Right atrium auricular region (tissue), 2 donors: ENCODE data around the gene APOM. TPM values are rescaled to one million over a fixed set of nuclear protein-coding genes. Genes with fewer than 3 reads are reported as not detected.
A peak's percentile ranks its signal among the peaks of the same experiment; 100 is the strongest.

Experiments
- DNase-seq: peaks from one replicate; pipeline ENCODE4 v3.0.0-alpha.2; 2019; ENCODE audit warnings: low spot score
- H3K27ac ChIP-seq, 2 donors: fragments of 200-600 bp; sonication (generic); 1 replicate in 1 of 2; 2 replicates in 1 of 2; pipeline ENCODE4 v1.5.1; 2016 to 2019
- H3K27me3 ChIP-seq, 2 donors: fragments of 200-600 bp; sonication (generic); one replicate each; pipeline versions ENCODE4 v1.5.1 to v1.6.0; 2017 to 2019
- H3K36me3 ChIP-seq: fragments of 200-600 bp; sonication (generic); one replicate; pipeline ENCODE4 v1.5.1; 2016
- H3K4me1 ChIP-seq, 2 donors: fragments of 200-600 bp; sonication (generic); one replicate each; pipeline versions ENCODE4 v1.5.1 to v1.6.0; 2017 to 2019
- H3K4me3 ChIP-seq, 2 donors: fragments of 200-600 bp; sonication (generic); 1 replicate in 1 of 2; 2 replicates in 1 of 2; pipeline ENCODE4 v1.5.1; 2017 to 2019; ENCODE audit warnings: mild to moderate bottlenecking in 1 of 2, moderate library complexity in 1 of 2
- H3K9me3 ChIP-seq, 2 donors: fragments of 200-600 bp; sonication (generic); one replicate each; pipeline ENCODE4 v1.5.1; 2019
- total RNA-seq, 2 donors: library from RNA; depleted of rRNA; stranded (reverse); fragments of >200 nt; gene quantifications; one replicate each; pipeline ENCODE4 v1.1.0, GENCODE V29; 2016
- TF ChIP-seq, protein P1 (sequence below), 2 donors: fragments of 200-600 bp; sonication (generic); IDR thresholded peaks; one replicate each; pipeline ENCODE4 v1.5.1; 2019; ENCODE audit warnings: antibody characterized with exemption in 2 of 2

Gene APOM
- total RNA-seq, 2 donors from 2014 or later = 1.0 to 1.2 TPM

DNA sequence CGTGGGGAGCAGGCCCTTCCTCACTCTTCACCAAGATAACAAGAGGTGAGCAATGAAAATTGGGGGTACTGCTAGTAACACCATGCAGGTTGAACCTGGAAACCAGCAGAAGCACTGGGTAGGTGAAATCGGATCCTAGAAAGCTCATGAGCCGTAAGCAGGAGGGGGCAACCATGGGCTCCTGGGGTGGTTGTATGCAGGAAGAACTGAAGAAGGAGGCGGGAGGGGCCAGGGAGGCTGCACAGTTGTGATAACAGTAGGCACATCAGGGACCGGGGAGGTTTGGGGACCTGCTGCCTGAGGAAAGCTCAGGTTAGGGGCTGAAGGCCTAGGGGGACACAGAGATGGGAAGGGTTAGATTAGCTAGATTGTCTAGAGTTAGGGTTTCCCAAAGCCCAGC, 30.8 kb downstream of the APOM start:
- H3K27me3 ChIP-seq = no peaks in the 10 kb centered on the region
- peaks cover 53% of the 10 kb centered on the region for H3K36me3 ChIP-seq
- H3K9me3 ChIP-seq = no peaks in the 10 kb centered on the region

DNA sequence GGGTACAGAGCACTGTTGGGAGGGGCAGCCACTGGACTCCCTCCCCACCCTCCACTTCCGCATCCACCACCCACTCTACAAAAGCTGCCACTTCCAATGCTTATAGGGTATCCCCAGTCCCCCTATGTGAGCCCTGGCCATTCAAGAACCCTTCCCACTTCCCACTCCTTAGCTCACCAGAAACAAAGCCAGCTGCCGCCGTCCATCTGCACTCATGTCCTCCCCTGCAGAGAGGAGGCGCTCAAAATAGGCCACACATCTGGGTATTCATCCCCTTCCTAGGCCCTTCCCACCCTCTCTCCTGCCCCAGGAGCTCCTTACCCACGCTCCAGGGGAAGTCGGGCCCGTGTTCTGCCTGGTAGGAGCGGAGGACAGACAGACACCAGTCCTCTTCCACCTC, 31.6 kb downstream of the APOM start:
- TF ChIP-seq, protein P1, sequence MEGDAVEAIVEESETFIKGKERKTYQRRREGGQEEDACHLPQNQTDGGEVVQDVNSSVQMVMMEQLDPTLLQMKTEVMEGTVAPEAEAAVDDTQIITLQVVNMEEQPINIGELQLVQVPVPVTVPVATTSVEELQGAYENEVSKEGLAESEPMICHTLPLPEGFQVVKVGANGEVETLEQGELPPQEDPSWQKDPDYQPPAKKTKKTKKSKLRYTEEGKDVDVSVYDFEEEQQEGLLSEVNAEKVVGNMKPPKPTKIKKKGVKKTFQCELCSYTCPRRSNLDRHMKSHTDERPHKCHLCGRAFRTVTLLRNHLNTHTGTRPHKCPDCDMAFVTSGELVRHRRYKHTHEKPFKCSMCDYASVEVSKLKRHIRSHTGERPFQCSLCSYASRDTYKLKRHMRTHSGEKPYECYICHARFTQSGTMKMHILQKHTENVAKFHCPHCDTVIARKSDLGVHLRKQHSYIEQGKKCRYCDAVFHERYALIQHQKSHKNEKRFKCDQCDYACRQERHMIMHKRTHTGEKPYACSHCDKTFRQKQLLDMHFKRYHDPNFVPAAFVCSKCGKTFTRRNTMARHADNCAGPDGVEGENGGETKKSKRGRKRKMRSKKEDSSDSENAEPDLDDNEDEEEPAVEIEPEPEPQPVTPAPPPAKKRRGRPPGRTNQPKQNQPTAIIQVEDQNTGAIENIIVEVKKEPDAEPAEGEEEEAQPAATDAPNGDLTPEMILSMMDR (IDR thresholded peaks at IDR 0.05) = no peak
- Histone ChIP-seq H3K27ac (no peak overlapping the region), H3K4me3 (no peak overlapping the region), H3K9me3 (no peaks in the 10 kb centered on the region), H3K4me1 (no peaks in the 10 kb centered on the region), H3K36me3 (peaks cover 62% of the 10 kb centered on the region), H3K27me3 (no peaks in the 10 kb centered on the region)
- DNase-seq = no peak

More for the DNA sequence above, 30.8 kb downstream of the APOM start:
- peaks cover 0 to 4% of the 10 kb centered on the region in 2 donors for H3K4me1 ChIP-seq
- H3K27ac ChIP-seq = no peak overlapping the region
- H3K4me3 ChIP-seq = no peak overlapping the region
- TF ChIP-seq, protein P1 (IDR thresholded peaks at IDR 0.05) = no peak
- no peak for DNase-seq

DNA sequence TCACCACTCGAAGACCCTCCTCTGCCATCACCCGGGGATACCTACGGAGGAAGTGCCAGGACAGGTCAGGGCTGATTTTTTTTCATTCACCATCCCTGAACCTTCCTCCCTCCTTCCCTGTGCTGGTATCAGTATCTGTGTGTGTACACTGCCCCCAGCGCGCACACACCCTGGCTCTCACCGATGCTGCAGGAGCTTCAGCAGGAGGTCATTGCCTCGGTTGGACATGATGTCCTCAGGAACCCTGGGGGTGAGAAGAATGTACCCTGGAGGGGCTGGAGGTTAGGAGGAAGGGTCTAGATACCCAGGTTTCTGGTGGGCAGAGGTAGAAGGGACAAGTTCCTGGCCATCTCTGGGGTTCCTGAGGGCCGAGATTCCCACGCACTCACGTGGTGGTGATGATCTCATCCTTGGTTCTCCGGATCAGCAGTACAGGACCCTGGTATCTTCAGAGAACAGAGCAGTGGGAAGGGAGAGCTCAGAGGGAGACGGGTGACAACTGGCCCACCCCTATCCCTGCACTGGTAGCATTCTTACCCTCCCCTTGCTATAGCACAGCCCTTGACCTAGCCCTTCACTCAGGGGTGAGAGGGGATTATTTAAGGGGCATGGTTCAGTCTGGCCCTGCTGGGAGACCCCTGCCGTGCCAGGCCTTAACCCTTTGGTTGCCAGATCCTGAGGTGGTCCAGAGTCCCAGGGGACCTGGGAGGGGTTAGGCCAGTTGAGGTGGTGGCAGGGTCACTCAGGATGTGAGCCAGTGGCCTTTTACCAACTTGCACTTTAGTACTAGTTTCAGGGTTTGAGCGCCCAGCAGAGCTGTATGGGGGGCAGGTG, 32.4 kb downstream of the APOM start:
- no peaks in the 10 kb centered on the region for H3K27me3 ChIP-seq
- H3K36me3 ChIP-seq = peaks cover 69% of the 10 kb centered on the region
- TF ChIP-seq, protein P1 (IDR thresholded peaks at IDR 0.05) = no peak
- no peaks in the 10 kb centered on the region for H3K4me1 ChIP-seq
- H3K4me3 ChIP-seq = no peak overlapping the region
- H3K27ac ChIP-seq = no peak overlapping the region
- no peaks in the 10 kb centered on the region for H3K9me3 ChIP-seq
- DNase-seq = no peak

DNA sequence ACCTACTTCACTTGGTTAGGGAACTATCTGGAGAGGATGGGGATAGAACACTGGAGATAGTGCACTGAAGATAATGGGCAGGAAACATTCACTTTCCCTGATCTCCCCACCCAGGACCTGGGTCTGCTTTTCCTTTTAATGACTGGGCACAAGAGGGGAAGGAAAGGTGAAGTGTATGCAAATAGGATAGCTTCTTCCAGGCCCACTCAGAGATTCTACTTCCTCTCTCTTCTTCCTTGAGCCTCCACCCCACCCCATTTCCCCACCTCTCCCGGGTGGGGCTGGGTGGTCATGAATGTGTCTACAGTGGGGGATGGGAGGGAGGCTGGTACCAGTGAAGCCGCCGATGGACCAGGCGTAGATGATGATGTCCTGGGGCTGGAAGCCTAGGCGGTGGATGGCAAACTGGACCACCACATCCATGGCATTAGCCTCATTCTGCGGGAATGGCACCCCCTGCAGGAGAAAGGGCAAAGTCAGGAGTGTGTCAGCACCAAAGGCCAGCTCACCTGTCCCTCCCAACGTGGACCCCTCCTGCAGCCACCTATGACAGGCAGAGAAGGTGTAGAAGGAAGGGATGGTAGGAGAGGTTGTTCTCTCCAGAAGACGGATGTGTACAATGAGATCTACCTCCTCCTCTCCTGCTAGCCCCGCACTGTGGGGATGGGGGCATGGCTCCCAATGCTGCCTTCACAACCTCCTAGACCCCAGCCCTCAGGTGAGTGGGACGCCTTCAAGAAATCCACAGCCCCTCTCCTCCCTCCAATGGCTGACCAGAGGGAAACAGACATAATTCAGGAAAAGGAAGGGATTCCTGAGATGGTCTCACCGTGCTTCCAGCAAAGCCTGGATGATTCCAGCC, 33.8 kb downstream of the APOM start:
- no peak overlapping the region for H3K4me3 ChIP-seq
- H3K4me1 ChIP-seq = no peaks in the 10 kb centered on the region
- no peaks in the 10 kb centered on the region for H3K27me3 ChIP-seq
- no peak for DNase-seq
- peaks cover 76% of the 10 kb centered on the region for H3K36me3 ChIP-seq
- TF ChIP-seq, protein P1 (IDR thresholded peaks at IDR 0.05) = peak in 1 of 2 donors; percentile 24
- H3K27ac ChIP-seq = no peak overlapping the region
- H3K9me3 ChIP-seq = no peaks in the 10 kb centered on the region

DNA sequence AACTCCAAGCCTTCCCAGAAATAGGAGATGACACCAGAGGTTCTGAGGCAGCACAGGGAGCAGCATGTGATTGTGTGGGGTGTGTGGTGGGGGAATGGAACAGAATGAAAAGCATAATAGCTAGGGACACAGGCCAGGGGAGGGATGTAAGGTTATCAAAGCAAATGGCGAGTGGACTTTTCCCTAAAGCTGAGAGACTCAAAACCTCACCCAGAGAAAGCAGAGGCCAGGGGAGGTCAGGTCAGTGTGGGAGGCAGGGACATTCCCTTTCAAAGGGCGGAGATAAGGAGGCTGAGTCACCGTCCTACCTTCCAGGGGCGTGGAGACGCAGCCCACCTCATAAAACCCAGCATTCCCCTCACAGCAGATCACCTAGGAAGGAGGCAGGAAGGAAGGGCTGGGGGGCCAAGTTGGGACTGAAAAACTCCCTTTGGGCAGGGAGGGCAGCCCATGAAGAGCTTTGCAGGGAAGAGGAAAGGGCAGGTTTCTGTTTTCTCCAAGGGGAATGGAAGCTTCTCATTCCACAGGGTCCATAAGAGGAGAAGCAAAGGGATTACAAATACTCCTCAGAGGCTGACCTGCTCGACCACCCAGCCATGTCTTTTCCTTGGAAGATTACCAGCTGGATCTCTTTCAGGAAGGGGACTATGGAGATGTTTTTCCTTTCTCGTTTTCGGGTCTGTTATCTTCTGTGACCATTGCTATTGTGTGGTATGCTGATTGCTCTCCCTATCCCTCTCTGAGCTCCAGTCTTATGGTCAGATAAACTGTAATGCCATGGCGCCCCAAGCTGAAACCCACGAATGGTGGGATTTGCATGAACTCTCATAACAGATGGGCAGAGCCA, 34.8 kb downstream of the APOM start:
- H3K4me3 ChIP-seq = no peak overlapping the region
- no peak overlapping the region for H3K27ac ChIP-seq
- TF ChIP-seq, protein P1 (IDR thresholded peaks at IDR 0.05) = no peak
- peaks cover 86% of the 10 kb centered on the region for H3K36me3 ChIP-seq
- DNase-seq = no peak
- H3K27me3 ChIP-seq = no peaks in the 10 kb centered on the region
- H3K4me1 ChIP-seq = no peaks in the 10 kb centered on the region
- no peaks in the 10 kb centered on the region for H3K9me3 ChIP-seq
